ENCODE results near the gene UIMC1. TPM values are rescaled to one million over a fixed set of nuclear protein-coding genes. Genes with fewer than 3 reads are reported as not detected.

UIMC1 gene
- total RNA-seq, 1 experiment from 2014 or later = 53.0 TPM

DNA sequence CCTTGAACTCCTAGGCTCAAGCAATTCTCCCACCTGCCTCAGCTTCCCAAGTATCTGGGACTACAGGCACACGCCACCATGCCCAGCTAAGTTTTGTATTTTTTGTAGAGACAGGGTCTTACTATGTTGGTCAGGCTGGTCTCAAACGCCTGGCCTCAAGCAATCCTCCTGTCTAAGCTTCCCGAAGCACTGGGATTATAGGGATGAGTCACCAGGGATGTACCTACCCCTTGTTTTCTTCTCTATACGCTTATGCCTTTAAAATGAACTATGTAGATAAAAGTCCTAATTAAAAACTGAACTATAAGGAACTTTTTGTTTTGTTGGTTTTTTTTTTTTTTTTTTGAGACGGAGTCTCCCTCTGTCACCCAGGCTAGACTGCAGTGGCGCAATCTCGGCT lies 25.8 kb downstream of the UIMC1 start:
- H2BK5ac ChIP-seq (ENCODE audit: insufficient read length, low read length) = no peak overlapping the region
- Mint-ChIP-seq H3K4me3 (no peak overlapping the region), H3K36me3 (ENCODE audit: insufficient read depth in 1 of 3, low read depth in 3 of 3) (peaks cover 50 to 70% (median 67%) of the 10 kb centered on the region in 3 experiments), H3K4me1 (no peaks in the 10 kb centered on the region), H3K27me3 (ENCODE audit: low read depth) (no peaks in the 10 kb centered on the region), H3K9me3 (peaks cover 23 to 26% of the 10 kb centered on the region in 2 experiments), H3K27ac (no peak overlapping the region)
- H2BK12ac ChIP-seq (ENCODE audit: insufficient read length, low read depth, low read length) = no peak overlapping the region
- H3K27me3 ChIP-seq (ENCODE audit: insufficient read depth, low read length) = no peaks in the 10 kb centered on the region
- TF ChIP-seq, protein P1, sequence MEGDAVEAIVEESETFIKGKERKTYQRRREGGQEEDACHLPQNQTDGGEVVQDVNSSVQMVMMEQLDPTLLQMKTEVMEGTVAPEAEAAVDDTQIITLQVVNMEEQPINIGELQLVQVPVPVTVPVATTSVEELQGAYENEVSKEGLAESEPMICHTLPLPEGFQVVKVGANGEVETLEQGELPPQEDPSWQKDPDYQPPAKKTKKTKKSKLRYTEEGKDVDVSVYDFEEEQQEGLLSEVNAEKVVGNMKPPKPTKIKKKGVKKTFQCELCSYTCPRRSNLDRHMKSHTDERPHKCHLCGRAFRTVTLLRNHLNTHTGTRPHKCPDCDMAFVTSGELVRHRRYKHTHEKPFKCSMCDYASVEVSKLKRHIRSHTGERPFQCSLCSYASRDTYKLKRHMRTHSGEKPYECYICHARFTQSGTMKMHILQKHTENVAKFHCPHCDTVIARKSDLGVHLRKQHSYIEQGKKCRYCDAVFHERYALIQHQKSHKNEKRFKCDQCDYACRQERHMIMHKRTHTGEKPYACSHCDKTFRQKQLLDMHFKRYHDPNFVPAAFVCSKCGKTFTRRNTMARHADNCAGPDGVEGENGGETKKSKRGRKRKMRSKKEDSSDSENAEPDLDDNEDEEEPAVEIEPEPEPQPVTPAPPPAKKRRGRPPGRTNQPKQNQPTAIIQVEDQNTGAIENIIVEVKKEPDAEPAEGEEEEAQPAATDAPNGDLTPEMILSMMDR (conservative IDR thresholded peaks at IDR 0.05) = no peak
- no peak overlapping the region for H3K18ac ChIP-seq (ENCODE audit: insufficient read length, low read depth, low read length)
- H3K4me2 ChIP-seq (ENCODE audit: insufficient read depth, insufficient read length, low read length) = no peak overlapping the region
- no peak overlapping the region for H4K8ac ChIP-seq (replicated peaks; ENCODE audit: insufficient read length, low read depth, low read length)
- no peak overlapping the region for H3K27ac ChIP-seq (ENCODE audit: insufficient read length, low read depth, low read length)
- no peak overlapping the region for H2AFZ ChIP-seq (ENCODE audit: low read length)
- no peaks in the 10 kb centered on the region for H3K23me2 ChIP-seq (ENCODE audit: insufficient read length, low read depth, low read length, poor library complexity, severe bottlenecking)
- no peaks in the 10 kb centered on the region for H3K4me1 ChIP-seq (ENCODE audit: insufficient read depth, low read length)
- no peak overlapping the region for H3K9ac ChIP-seq (ENCODE audit: extremely low read depth, insufficient read length, low read length)
- no peak overlapping the region for H3K56ac ChIP-seq (ENCODE audit: insufficient read length, low read depth, low read length)
- no peak overlapping the region for H2BK15ac ChIP-seq (ENCODE audit: low read depth, low read length)
- H3K4ac ChIP-seq (ENCODE audit: low read depth, low read length) = no peak overlapping the region
- no peak for DNase-seq
- H2AK5ac ChIP-seq (ENCODE audit: insufficient read length, low read length) = no peak overlapping the region
- H2BK20ac ChIP-seq (ENCODE audit: low read depth, low read length, poor library complexity, severe bottlenecking) = no peak overlapping the region
- H4K20me1 ChIP-seq (ENCODE audit: control insufficient read depth, insufficient read depth, insufficient read length) = no peaks in the 10 kb centered on the region
- no CpG with 5 or more reads among the region's 7 CpGs for WGBS (ENCODE audit: extremely low coverage, insufficient read length, low lambda C conversion rate)
- no peak overlapping the region for H3T11ph ChIP-seq (ENCODE audit: low read length)
- peaks cover 2% of the 10 kb centered on the region; the same call in 1 of the 2 replicates for H3K79me2 ChIP-seq (ENCODE audit: insufficient read depth, low read length)
- H3K14ac ChIP-seq (ENCODE audit: insufficient read depth, low read length) = no peak overlapping the region
- peaks cover 6% of the 10 kb centered on the region for H3K79me1 ChIP-seq (ENCODE audit: insufficient read depth, low read depth, low read length, poor library complexity, severe bottlenecking)
- no peak overlapping the region for H2BK120ac ChIP-seq (ENCODE audit: low read depth, low read length, poor library complexity, severe bottlenecking)
- H3K23ac ChIP-seq (ENCODE audit: insufficient read length, low read depth, low read length) = no peak overlapping the region
- peaks cover 2% of the 10 kb centered on the region for H3K9me3 ChIP-seq (ENCODE audit: control insufficient read depth, low read depth, low read length)
- H4K91ac ChIP-seq (ENCODE audit: insufficient read length, low read depth, low read length) = no peak overlapping the region
- no peak overlapping the region for H4K5ac ChIP-seq (ENCODE audit: insufficient read length, low read depth, low read length)

All from H9 (cell line).